Tibial nerve (tissue), 4 donors: Measurements from ENCODE around the gene USO1. TPM values are rescaled to one million over a fixed set of nuclear protein-coding genes. Genes with fewer than 3 reads are reported as not detected.

Experiments used
- DNase-seq, 2 donors: peaks; one replicate each; pipeline ENCODE4 v3.0.0-alpha.2; 2019; ENCODE audit warnings: low spot score in 2 of 2
- H3K27ac ChIP-seq, 4 donors: fragments of 200-600 bp; sonication (generic) in 3 of 4; one replicate each; pipeline ENCODE4 v1.5.1; 2017 to 2019; ENCODE audit warnings: mild to moderate bottlenecking in 1 of 4
- H3K27me3 ChIP-seq, 2 donors: fragments of 200-600 bp; sonication (generic) in 1 of 2; one replicate each; pipeline versions ENCODE4 v1.5.1 to v1.6.0; 2017 to 2019
- H3K36me3 ChIP-seq, 3 donors: fragments of 200-600 bp; sonication (generic); one replicate each; pipeline ENCODE4 v1.5.1; 2018 to 2019
- H3K4me1 ChIP-seq, 4 donors: fragments of 200-600 bp; sonication (generic) in 3 of 4; one replicate each; pipeline ENCODE4 v1.5.1; 2017 to 2019
- H3K4me3 ChIP-seq, 4 donors: fragments of 200-600 bp; sonication (generic) in 3 of 4; one replicate each; pipeline ENCODE4 v1.5.1; 2017 to 2019; ENCODE audit warnings: mild to moderate bottlenecking in 1 of 4, moderate library complexity in 1 of 4
- H3K9me3 ChIP-seq, 4 donors: fragments of 200-600 bp; sonication (generic) in 3 of 4; one replicate each; pipeline ENCODE4 v1.5.1; 2017 to 2019
- CTCF ChIP-seq, 5 experiments: fragments of 200-600 bp in 3 of 5; fragments of 450-650 bp in 2 of 5; sonication (generic) in 3 of 5; IDR thresholded peaks; one replicate each; pipeline ENCODE4 v1.5.1; 2016 to 2019; ENCODE audit warnings: antibody characterized with exemption in 5 of 5, mild to moderate bottlenecking in 3 of 5, moderate library complexity in 2 of 5
- EP300 ChIP-seq, 2 donors: sonication (generic); formaldehyde crosslinking; IDR thresholded peaks; one replicate each; pipeline ENCODE4 v1.6.1; 2017; ENCODE audit warnings: antibody characterized with exemption in 2 of 2, mild to moderate bottlenecking in 1 of 2
- POLR2A ChIP-seq, 2 donors: fragments of 450-650 bp; IDR thresholded peaks; one replicate each; pipeline ENCODE4 v1.6.1; 2017; ENCODE audit warnings: antibody characterized with exemption in 2 of 2, mild to moderate bottlenecking in 2 of 2, moderate library complexity in 2 of 2
- WGBS, 2 donors: methylation state at CpG; one replicate each; pipeline ENCODE4 v1.1.5; 2018; 5-methylcytosine and 5-hydroxymethylcytosine counted together
- total RNA-seq, 4 donors: library from RNA; depleted of rRNA; stranded (reverse); fragments of >200 nt; gene quantifications; one replicate each; pipeline ENCODE4 v1.1.0, GENCODE V29; 2016

USO1 gene
- total RNA-seq, 4 donors from 2014 or later = 50.9 to 58.6 (median 55.8) TPM

- Histone ChIP-seq H3K9me3 (no peaks in the 10 kb centered on the region), H3K4me1 (no peaks in the 10 kb centered on the region), H3K27ac (no peak overlapping the region), H3K4me3 (no peak overlapping the region), H3K27me3 (no peaks in the 10 kb centered on the region), H3K36me3 (no peaks in the 10 kb centered on the region)
- WGBS, 2 donors = 87 to 88% methylated on average over 5 of the region's 5 CpGs
- DNase-seq = no peak
- no peak for TF ChIP-seq POLR2A (IDR thresholded peaks at IDR 0.05)
- TF ChIP-seq CTCF (IDR thresholded peaks at IDR 0.05) = no peak
- no peak for TF ChIP-seq EP300 (IDR thresholded peaks at IDR 0.05)
These were observed 98.0 kb downstream of the USO1 start for GRCh38 chr4:75822416-75822815.

- WGBS, 2 donors = 31 to 39% methylated on average over 2 of the region's 2 CpGs
- Histone ChIP-seq H3K4me1 (no peaks in the 10 kb centered on the region), H3K36me3 (no peaks in the 10 kb centered on the region), H3K27ac (no peak overlapping the region), H3K4me3 (no peak overlapping the region), H3K9me3 (no peaks in the 10 kb centered on the region), H3K27me3 (no peaks in the 10 kb centered on the region)
- no peak for DNase-seq
- TF ChIP-seq POLR2A (IDR thresholded peaks at IDR 0.05) (no peak), EP300 (IDR thresholded peaks at IDR 0.05) (no peak), CTCF (IDR thresholded peaks at IDR 0.05) (no peak)
These were observed 99.4 kb downstream of the USO1 start for GRCh38 chr4:75823812-75824211.

DNA sequence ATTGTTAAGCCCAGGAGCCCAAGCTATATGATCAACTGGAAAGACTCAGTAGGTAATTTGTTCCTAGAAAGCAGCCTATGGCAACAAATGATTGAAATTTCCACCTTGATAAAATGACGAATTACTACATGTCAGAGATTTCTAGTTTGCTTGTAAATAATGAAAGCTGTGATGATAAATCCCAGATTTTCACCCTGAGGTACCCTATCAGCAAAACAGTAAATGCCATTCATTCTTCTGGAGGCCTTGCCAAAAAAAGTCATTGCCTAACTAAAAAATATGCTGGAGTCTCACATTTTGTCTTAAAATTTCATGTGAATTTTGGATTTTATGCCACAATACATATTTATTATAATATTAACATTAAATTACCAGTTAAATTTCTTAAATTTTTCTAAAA lies 106.5 kb downstream of the USO1 start:
- H3K36me3 ChIP-seq = no peaks in the 10 kb centered on the region
- no peak for DNase-seq
- 60 to 61% methylated on average over 1 of the region's 1 CpG for WGBS, 2 donors
- H3K4me3 ChIP-seq = no peak overlapping the region
- no peaks in the 10 kb centered on the region for H3K9me3 ChIP-seq
- H3K4me1 ChIP-seq = no peaks in the 10 kb centered on the region
- no peaks in the 10 kb centered on the region for H3K27me3 ChIP-seq
- H3K27ac ChIP-seq = no peak overlapping the region
- no peak for TF ChIP-seq POLR2A (IDR thresholded peaks at IDR 0.05)
- no peak for TF ChIP-seq CTCF (IDR thresholded peaks at IDR 0.05)
- no peak for TF ChIP-seq EP300 (IDR thresholded peaks at IDR 0.05)

DNA sequence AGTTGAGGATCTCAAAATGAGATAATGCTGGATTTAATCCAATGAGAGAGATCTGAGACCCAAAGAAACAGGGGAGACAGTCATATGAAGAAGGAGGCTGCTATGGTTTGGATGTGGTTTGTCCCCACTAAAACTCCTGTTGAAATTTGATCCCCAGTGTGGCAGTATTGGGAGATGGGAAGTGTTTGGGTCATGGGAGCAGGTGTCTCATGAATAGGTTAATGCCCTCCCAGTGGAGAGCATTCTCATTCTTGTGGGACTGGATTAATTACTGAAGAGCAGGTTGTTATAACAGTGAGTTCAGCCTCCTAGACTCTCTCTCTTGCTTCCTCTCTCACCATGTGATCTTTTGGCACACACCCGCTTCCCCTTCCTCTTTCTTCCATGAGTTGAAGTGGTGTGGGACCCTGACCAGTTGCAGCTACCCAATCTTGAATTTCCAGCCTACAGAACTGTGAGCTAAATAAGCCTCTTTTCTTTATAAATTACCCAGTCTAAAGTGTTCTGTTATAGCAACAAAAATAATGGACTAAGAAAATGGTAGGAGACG lies 107.6 kb downstream of the USO1 start:
- no peaks in the 10 kb centered on the region for H3K9me3 ChIP-seq
- no peaks in the 10 kb centered on the region for H3K27me3 ChIP-seq
- DNase-seq = peak in 1 of 2 donors; percentile 39
- H3K4me1 ChIP-seq = no peaks in the 10 kb centered on the region
- H3K36me3 ChIP-seq = no peaks in the 10 kb centered on the region
- TF ChIP-seq EP300 (IDR thresholded peaks at IDR 0.05) = no peak
- no peak for TF ChIP-seq CTCF (IDR thresholded peaks at IDR 0.05)
- no peak for TF ChIP-seq POLR2A (IDR thresholded peaks at IDR 0.05)
- no peak overlapping the region for H3K4me3 ChIP-seq
- H3K27ac ChIP-seq = no peak overlapping the region
- WGBS, 2 donors = 81 to 92% methylated on average over 2 of the region's 2 CpGs

GRCh38 chr4:75834095-75834771 lies 109.9 kb downstream of the USO1 start:
- H3K36me3 ChIP-seq = no peaks in the 10 kb centered on the region
- no peaks in the 10 kb centered on the region for H3K27me3 ChIP-seq
- H3K4me3 ChIP-seq = no peak overlapping the region
- H3K4me1 ChIP-seq = no peaks in the 10 kb centered on the region
- no peak for TF ChIP-seq CTCF (IDR thresholded peaks at IDR 0.05)
- no peak for TF ChIP-seq POLR2A (IDR thresholded peaks at IDR 0.05)
- TF ChIP-seq EP300 (IDR thresholded peaks at IDR 0.05) = no peak
- no peak overlapping the region for H3K27ac ChIP-seq
- H3K9me3 ChIP-seq = no peaks in the 10 kb centered on the region
- DNase-seq = no peak
- WGBS, 2 donors = 73 to 79% methylated on average over 1 of the region's 1 CpG
